Retina (tissue), 1 donor: Measurements from ENCODE around the gene TBC1D10A.

Source experiments
- DNase-seq: peaks from one replicate; pipeline ENCODE4 v3.0.0-alpha.2; 2016

Gene TBC1D10A

GRCh38 chr22:30245181-30245984 is 81.4 kb downstream of the TBC1D10A start:
- no peak for DNase-seq

- no peak for DNase-seq
Observed at GRCh38 chr22:30244641-30245040, 82.1 kb downstream of the TBC1D10A start.

GRCh38 chr22:30244066-30244465 is 82.7 kb downstream of the TBC1D10A start:
- DNase-seq, result no peak

GRCh38 chr22:30243661-30244060 is 83.1 kb downstream of the TBC1D10A start:
- DNase-seq, result no peak
